DMS 273 treated with DMSO at 0.1 percent for 48 hours (cell line): ENCODE results near the gene SLC6A13.

Experiments
- DNase-seq: peaks from one replicate; lab custom pipeline; 2025; lab: John Stamatoyannopoulos, UW

Gene SLC6A13

GRCh38 chr12:177980-178828, 84.4 kb downstream of the SLC6A13 start:
- no peak for DNase-seq

GRCh38 chr12:177336-177979, 85.2 kb downstream of the SLC6A13 start:
- no peak for DNase-seq

- peak; percentile 91 for DNase-seq
Observed at GRCh38 chr12:176321-177181, 86.1 kb downstream of the SLC6A13 start.

- DNase-seq = no peak
Observed at GRCh38 chr12:175759-176158, 86.9 kb downstream of the SLC6A13 start.

- no peak for DNase-seq
Observed at GRCh38 chr12:175250-175649, 87.4 kb downstream of the SLC6A13 start.

- DNase-seq = no peak
Observed at GRCh38 chr12:174596-174995, 88.0 kb downstream of the SLC6A13 start.

- DNase-seq = no peak
Observed at GRCh38 chr12:174124-174523, 88.5 kb downstream of the SLC6A13 start.

GRCh38 chr12:172732-173161, 89.9 kb downstream of the SLC6A13 start:
- DNase-seq = no peak

GRCh38 chr12:171743-172676, 90.6 kb downstream of the SLC6A13 start:
- DNase-seq = no peak

- DNase-seq = no peak
Observed at GRCh38 chr12:171276-171675, 91.4 kb downstream of the SLC6A13 start.
